Heart left ventricle (tissue), 13 donors: Measurements from ENCODE around the gene THPO.
"Not testable (repeated sequence)": the region's sequence is repeated elsewhere in the genome, so short reads cannot be mapped to it uniquely, and the experiment has no call there.

Experiments
- CTCF ChIP-seq, 12 donors: fragments of 200-600 bp; sonication (generic) in 4 of 12; IDR thresholded peaks; one replicate each; pipeline versions ENCODE4 v1.5.0 to v1.8.0; 2018 to 2022; ENCODE audit warnings: antibody characterized with exemption in 12 of 12, mild to moderate bottlenecking in 5 of 12
- POLR2A ChIP-seq, 2 donors: fragments of 450-650 bp; IDR thresholded peaks; one replicate each; pipeline ENCODE4 v1.6.1; 2017; ENCODE audit warnings: antibody characterized with exemption in 2 of 2, mild to moderate bottlenecking in 2 of 2, moderate library complexity in 2 of 2
- donor health status: ischemic (EF 13 %, LVEDD 7.1; RV severe dilation, severe dysfunction).
- donor health status: DM: no; HTN: yes; CAD: no.
- donor health status: DM: no; HTN: no; CAD: no.
- donor health status: ischemic (EF 25% LVEDD 6.9; RV normal size, moderate dysfunction).
- donor health status: ischemic (EF 25% LVEDD 5.7; RV mildly dilated, moderate dysfunction).
- donor health status: ischemic (EF 35%, LVEDD 5.7; RV mildly dilated, moderate dysfunction).
- donor health status: nonischemic (EF 11% LVEDD 7.7; RV severe dilation, severe dysfunction).
- donor health status: DM: yes; HTN: yes; CAD: no.
- donor health status: PGD.
- donor health status: ischemic (EF 29% LVEDD 5.4; RV normal size, mild dysfunction).
- donor health status: nonischemic (EF 23%, LVEDD 6.1; RV moderate dilation, normal function).

GRCh38 chr3:184339451-184340135, 38.4 kb downstream of the THPO start:
- TF ChIP-seq CTCF, POLR2A (IDR thresholded peaks at IDR 0.05): not testable (repeated sequence)
